ENCODE results near the gene RERE.
A peak's percentile ranks its signal among the peaks of the same experiment; 100 is the strongest.

Gene RERE

GRCh38 chr1:8780405-8780804 lies 37.0 kb downstream of the RERE start:
- TF ChIP-seq CREB1 (IDR thresholded peaks at IDR 0.05; ENCODE audit: low read depth) (no peak), EP300 (IDR thresholded peaks at IDR 0.05; ENCODE audit: borderline replicate concordance) (no peak), REST (IDR thresholded peaks at IDR 0.05; ENCODE audit: low read depth) (no peak), TAF1 (IDR thresholded peaks at IDR 0.05; ENCODE audit: low read depth) (no peak), EGR1 (IDR thresholded peaks at IDR 0.05) (no peak), YY1 (IDR thresholded peaks at IDR 0.05; ENCODE audit: low read depth) (no peak), RAD21 (IDR thresholded peaks at IDR 0.05; ENCODE audit: low read depth) (no peak)

GRCh38 chr1:8777867-8778266 lies 39.6 kb downstream of the RERE start:
- TF ChIP-seq ZBTB7A (IDR thresholded peaks at IDR 0.05; ENCODE audit: low read depth) (no peak), MAX (IDR thresholded peaks at IDR 0.05) (no peak), CREB1 (IDR thresholded peaks at IDR 0.05; ENCODE audit: low read depth) (no peak), YY1 (IDR thresholded peaks at IDR 0.05; ENCODE audit: low read depth) (no peak)

GRCh38 chr1:8776104-8776503 lies 41.3 kb downstream of the RERE start:
- 0 out of 2 replicates have a peak, but pooled peaks have one; percentile 6 for TF ChIP-seq RAD21 (IDR thresholded peaks at IDR 0.05; ENCODE audit: low read depth)
- no peak for TF ChIP-seq REST (IDR thresholded peaks at IDR 0.05; ENCODE audit: low read depth)
- no peak for TF ChIP-seq TCF12 (IDR thresholded peaks at IDR 0.05; ENCODE audit: low read depth)
- TF ChIP-seq YY1 (IDR thresholded peaks at IDR 0.05; ENCODE audit: low read depth), result no peak
- no peak for TF ChIP-seq CREB1 (IDR thresholded peaks at IDR 0.05; ENCODE audit: low read depth)
- TF ChIP-seq TAF1 (IDR thresholded peaks at IDR 0.05; ENCODE audit: low read depth), result no peak
- TF ChIP-seq TEAD4 (IDR thresholded peaks at IDR 0.05), result no peak

GRCh38 chr1:8767006-8767405 lies 50.4 kb downstream of the RERE start:
- TF ChIP-seq FOXM1 (IDR thresholded peaks at IDR 0.05; ENCODE audit: borderline replicate concordance, low read depth), result no peak
- no peak for TF ChIP-seq CREB1 (IDR thresholded peaks at IDR 0.05; ENCODE audit: low read depth)
- no peak for TF ChIP-seq RAD21 (IDR thresholded peaks at IDR 0.05; ENCODE audit: low read depth)
- no peak for TF ChIP-seq REST (IDR thresholded peaks at IDR 0.05; ENCODE audit: low read depth)
- TF ChIP-seq MAX (IDR thresholded peaks at IDR 0.05), result no peak
- no peak for TF ChIP-seq ZBTB7A (IDR thresholded peaks at IDR 0.05; ENCODE audit: low read depth)
- no peak for TF ChIP-seq YY1 (IDR thresholded peaks at IDR 0.05; ENCODE audit: low read depth)
- TF ChIP-seq TAF1 (IDR thresholded peaks at IDR 0.05; ENCODE audit: low read depth), result no peak

- no peak for TF ChIP-seq ZBTB7A (IDR thresholded peaks at IDR 0.05; ENCODE audit: low read depth)
- no peak for TF ChIP-seq NFIC (IDR thresholded peaks at IDR 0.05)
- no peak for TF ChIP-seq RAD21 (IDR thresholded peaks at IDR 0.05; ENCODE audit: low read depth)
- no peak for TF ChIP-seq USF1 (IDR thresholded peaks at IDR 0.05)
- TF ChIP-seq YY1 (IDR thresholded peaks at IDR 0.05; ENCODE audit: low read depth), result no peak
- no peak for TF ChIP-seq EP300 (IDR thresholded peaks at IDR 0.05; ENCODE audit: borderline replicate concordance)
- TF ChIP-seq TEAD4 (IDR thresholded peaks at IDR 0.05), result no peak
- TF ChIP-seq TAF1 (IDR thresholded peaks at IDR 0.05; ENCODE audit: low read depth), result no peak
- no peak for TF ChIP-seq FOXM1 (IDR thresholded peaks at IDR 0.05; ENCODE audit: borderline replicate concordance, low read depth)
- no peak for TF ChIP-seq CREB1 (IDR thresholded peaks at IDR 0.05; ENCODE audit: low read depth)
- no peak for TF ChIP-seq EGR1 (IDR thresholded peaks at IDR 0.05)
- TF ChIP-seq MAX (IDR thresholded peaks at IDR 0.05), result no peak
- TF ChIP-seq CEBPB (IDR thresholded peaks at IDR 0.05), result no peak
- no peak for TF ChIP-seq REST (IDR thresholded peaks at IDR 0.05; ENCODE audit: low read depth)
Measured at GRCh38 chr1:8765198-8765597, 52.2 kb downstream of the RERE start.

Measured in Ishikawa (cell line).